ENCODE results near the gene PCBP3.

PCBP3 gene

GRCh38 chr21:45939521-45940045 is 296.1 kb downstream of the PCBP3 start:
- H3K27me3 ChIP-seq (ENCODE audit: control insufficient read depth, insufficient read depth, low read length) = no peaks in the 10 kb centered on the region
- H3K36me3 ChIP-seq (ENCODE audit: control insufficient read depth, insufficient read depth, low read length) = 0 out of 2 replicates have a peak, but pooled peaks cover 2% of the 10 kb centered on the region
- H3K4me1 ChIP-seq (ENCODE audit: control insufficient read depth, insufficient read depth, low read length) = no peaks in the 10 kb centered on the region
- no peak overlapping the region for H3K4me3 ChIP-seq (ENCODE audit: low read length)
- no peak overlapping the region for H3K27ac ChIP-seq (ENCODE audit: low read length)
- no peak for DNase-seq (ENCODE audit: low read depth, low spot score)
- no CpG with 5 or more reads among the region's 15 CpGs for WGBS (ENCODE audit: insufficient coverage, insufficient read length)
- peaks cover 10% of the 10 kb centered on the region for H3K9me3 ChIP-seq (ENCODE audit: control insufficient read depth, insufficient read depth, low read length)

DNA sequence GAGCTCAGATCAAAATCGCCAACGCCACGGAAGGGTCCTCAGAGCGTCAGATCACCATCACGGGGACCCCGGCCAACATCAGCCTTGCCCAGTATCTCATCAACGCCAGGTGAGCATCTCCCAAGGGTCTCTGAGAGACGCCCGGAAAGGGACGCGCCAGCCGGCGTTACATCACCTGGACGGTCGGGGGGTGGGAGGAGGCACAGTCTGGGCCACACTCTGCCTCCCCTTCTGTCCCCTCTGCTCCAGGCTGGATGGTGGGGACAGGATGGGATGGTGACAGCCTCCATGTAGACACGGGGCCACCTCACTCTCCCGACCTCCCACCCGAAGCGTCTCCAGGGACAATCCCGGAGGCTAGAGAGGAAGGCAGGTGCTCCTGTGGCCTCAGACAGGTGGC is 296.6 kb downstream of the PCBP3 start:
- no peaks in the 10 kb centered on the region for H3K27me3 ChIP-seq (ENCODE audit: control insufficient read depth, insufficient read depth, low read length)
- WGBS (ENCODE audit: insufficient coverage, insufficient read length) = no CpG with 5 or more reads among the region's 20 CpGs
- no peak overlapping the region for H3K4me3 ChIP-seq (ENCODE audit: low read length)
- peaks cover 8% of the 10 kb centered on the region for H3K9me3 ChIP-seq (ENCODE audit: control insufficient read depth, insufficient read depth, low read length)
- no peaks in the 10 kb centered on the region for H3K4me1 ChIP-seq (ENCODE audit: control insufficient read depth, insufficient read depth, low read length)
- DNase-seq (ENCODE audit: low read depth, low spot score) = no peak
- no peak overlapping the region for H3K27ac ChIP-seq (ENCODE audit: low read length)
- 0 out of 2 replicates have a peak, but pooled peaks cover 2% of the 10 kb centered on the region for H3K36me3 ChIP-seq (ENCODE audit: control insufficient read depth, insufficient read depth, low read length)

GRCh38 chr21:45940621-45941337 is 297.3 kb downstream of the PCBP3 start:
- WGBS (ENCODE audit: insufficient coverage, insufficient read length) = no CpG with 5 or more reads among the region's 23 CpGs
- H3K4me3 ChIP-seq (ENCODE audit: low read length) = no peak overlapping the region
- no peaks in the 10 kb centered on the region for H3K27me3 ChIP-seq (ENCODE audit: control insufficient read depth, insufficient read depth, low read length)

GRCh38 chr21:45941338-45941710 is 297.8 kb downstream of the PCBP3 start:
- no peaks in the 10 kb centered on the region for H3K4me1 ChIP-seq (ENCODE audit: control insufficient read depth, insufficient read depth, low read length)
- WGBS (ENCODE audit: insufficient coverage, insufficient read length) = no CpG with 5 or more reads among the region's 14 CpGs
- 0 out of 2 replicates have a peak, but pooled peaks cover 2% of the 10 kb centered on the region for H3K36me3 ChIP-seq (ENCODE audit: control insufficient read depth, insufficient read depth, low read length)
- peaks cover 2% of the 10 kb centered on the region for H3K9me3 ChIP-seq (ENCODE audit: control insufficient read depth, insufficient read depth, low read length)
- no peak overlapping the region for H3K4me3 ChIP-seq (ENCODE audit: low read length)
- no peak for DNase-seq (ENCODE audit: low read depth, low spot score)
- no peaks in the 10 kb centered on the region for H3K27me3 ChIP-seq (ENCODE audit: control insufficient read depth, insufficient read depth, low read length)
- H3K27ac ChIP-seq (ENCODE audit: low read length) = no peak overlapping the region

More at GRCh38 chr21:45940621-45941337, 297.3 kb downstream of the PCBP3 start:
- H3K4me1 ChIP-seq (ENCODE audit: control insufficient read depth, insufficient read depth, low read length) = no peaks in the 10 kb centered on the region
- DNase-seq (ENCODE audit: low read depth, low spot score) = no peak
- peaks cover 7% of the 10 kb centered on the region for H3K9me3 ChIP-seq (ENCODE audit: control insufficient read depth, insufficient read depth, low read length)
- H3K27ac ChIP-seq (ENCODE audit: low read length) = no peak overlapping the region
- 0 out of 2 replicates have a peak, but pooled peaks cover 2% of the 10 kb centered on the region for H3K36me3 ChIP-seq (ENCODE audit: control insufficient read depth, insufficient read depth, low read length)

DNA sequence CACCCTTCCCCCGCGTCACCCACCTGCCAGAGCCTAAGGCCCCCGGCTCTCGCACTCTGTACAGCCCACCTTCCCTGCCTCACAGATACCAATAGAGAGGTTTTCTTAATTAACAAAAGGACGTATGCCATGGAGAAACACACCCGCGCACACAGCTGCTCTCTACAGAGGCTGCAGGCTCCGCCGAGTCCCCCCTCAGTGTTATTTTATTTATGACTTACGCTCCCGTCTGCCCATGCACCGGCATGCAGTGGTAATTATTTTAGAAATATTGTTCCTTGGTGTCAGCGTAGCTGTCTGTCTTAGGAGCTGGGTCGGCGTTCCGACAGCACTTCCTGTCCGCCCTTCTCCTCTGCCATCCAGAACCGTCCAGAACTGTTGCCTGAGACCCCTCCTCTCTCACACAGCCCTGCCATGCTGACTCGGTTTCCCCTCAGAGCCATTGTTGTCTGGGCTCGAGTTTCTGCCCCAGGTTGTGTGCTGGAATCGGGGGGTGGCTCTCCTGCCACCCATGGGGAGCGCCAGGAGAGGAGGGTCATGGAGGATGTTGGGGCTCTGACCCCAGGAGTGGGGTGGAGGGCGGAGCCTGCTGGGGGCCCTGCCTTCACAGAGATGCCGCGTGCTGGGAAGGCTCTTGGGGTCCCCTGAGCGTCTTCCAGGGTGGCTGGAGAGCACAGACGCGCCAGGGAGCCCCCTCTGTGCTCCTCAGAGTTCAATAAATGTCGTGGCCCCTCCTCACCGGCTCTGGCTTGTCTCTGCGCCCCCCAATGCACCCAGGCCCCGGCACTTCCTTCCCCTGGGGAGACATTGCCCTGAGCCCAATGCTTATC is 298.4 kb downstream of the PCBP3 start:
- no peak for DNase-seq (ENCODE audit: low read depth, low spot score)
- H3K27ac ChIP-seq (ENCODE audit: low read length) = no peak overlapping the region
- no peaks in the 10 kb centered on the region for H3K27me3 ChIP-seq (ENCODE audit: control insufficient read depth, insufficient read depth, low read length)
- H3K36me3 ChIP-seq (ENCODE audit: control insufficient read depth, insufficient read depth, low read length) = 0 out of 2 replicates have a peak, but pooled peaks cover 2% of the 10 kb centered on the region
- no peak overlapping the region for H3K4me3 ChIP-seq (ENCODE audit: low read length)
- H3K9me3 ChIP-seq (ENCODE audit: control insufficient read depth, insufficient read depth, low read length) = peaks cover 2% of the 10 kb centered on the region
- H3K4me1 ChIP-seq (ENCODE audit: control insufficient read depth, insufficient read depth, low read length) = no peaks in the 10 kb centered on the region
- WGBS (ENCODE audit: insufficient coverage, insufficient read length) = no CpG with 5 or more reads among the region's 32 CpGs

DNA sequence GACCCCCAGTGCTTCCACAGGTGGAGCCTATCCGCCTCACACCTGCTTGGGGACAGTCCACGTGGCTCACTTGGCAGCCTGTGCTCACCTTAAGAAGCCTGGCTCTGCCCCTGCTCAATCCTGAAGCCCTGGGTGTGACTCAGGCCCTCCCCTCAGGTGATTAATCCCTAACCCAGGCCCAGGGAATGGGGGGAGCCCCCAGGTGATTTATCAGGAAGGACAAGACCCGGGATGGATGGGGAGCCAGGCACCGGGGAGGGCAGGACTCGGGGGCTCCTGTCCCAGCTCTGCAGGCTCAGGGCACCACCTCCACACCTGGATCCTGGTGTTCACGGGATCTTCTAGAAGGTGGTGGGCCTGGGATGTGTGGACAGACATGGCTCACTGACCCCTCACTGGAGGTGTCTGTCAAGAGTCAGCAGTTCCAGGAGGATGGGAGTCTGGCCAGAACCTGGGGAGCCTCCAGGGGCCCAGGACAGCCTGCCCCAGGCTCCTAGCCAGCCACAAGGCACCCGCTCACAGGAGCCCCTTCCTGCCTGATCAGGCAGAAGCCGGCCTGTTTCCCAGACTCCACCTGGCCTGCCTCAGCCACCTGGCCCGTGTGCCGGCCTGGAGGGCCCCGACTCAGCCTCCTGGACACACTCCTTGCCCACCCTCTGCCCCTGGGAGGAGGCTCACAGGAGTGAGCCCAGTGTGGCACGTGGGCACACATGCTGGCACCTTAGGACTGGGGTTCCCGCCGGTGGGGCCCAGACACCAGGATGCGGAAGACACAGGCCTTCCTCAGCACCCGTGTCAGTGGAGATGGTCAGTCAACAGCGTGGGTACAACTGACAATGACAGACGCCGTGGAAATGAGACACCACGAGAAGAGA is 299.5 kb downstream of the PCBP3 start:
- no peaks in the 10 kb centered on the region for H3K27me3 ChIP-seq (ENCODE audit: control insufficient read depth, insufficient read depth, low read length)
- no peak for DNase-seq (ENCODE audit: low read depth, low spot score)
- 0 out of 2 replicates have a peak, but pooled peaks cover 2% of the 10 kb centered on the region for H3K36me3 ChIP-seq (ENCODE audit: control insufficient read depth, insufficient read depth, low read length)
- H3K4me3 ChIP-seq (ENCODE audit: low read length) = no peak overlapping the region
- WGBS (ENCODE audit: insufficient coverage, insufficient read length) = no CpG with 5 or more reads among the region's 20 CpGs
- H3K4me1 ChIP-seq (ENCODE audit: control insufficient read depth, insufficient read depth, low read length) = no peaks in the 10 kb centered on the region
- H3K9me3 ChIP-seq (ENCODE audit: control insufficient read depth, insufficient read depth, low read length) = peaks cover 2% of the 10 kb centered on the region; the same call in 1 of the 2 replicates
- no peak overlapping the region for H3K27ac ChIP-seq (ENCODE audit: low read length)

GRCh38 chr21:45943630-45944540 is 300.4 kb downstream of the PCBP3 start:
- Histone ChIP-seq H3K27ac (ENCODE audit: low read length) (no peak overlapping the region), H3K27me3 (ENCODE audit: control insufficient read depth, insufficient read depth, low read length) (no peaks in the 10 kb centered on the region), H3K9me3 (ENCODE audit: control insufficient read depth, insufficient read depth, low read length) (no peaks in the 10 kb centered on the region), H3K4me1 (ENCODE audit: control insufficient read depth, insufficient read depth, low read length) (no peaks in the 10 kb centered on the region; the same call in 1 of the 2 replicates), H3K36me3 (ENCODE audit: control insufficient read depth, insufficient read depth, low read length) (no peaks in the 10 kb centered on the region), H3K4me3 (ENCODE audit: low read length) (no peak overlapping the region)
- WGBS (ENCODE audit: insufficient coverage, insufficient read length) = no CpG with 5 or more reads among the region's 8 CpGs
- DNase-seq (ENCODE audit: low read depth, low spot score) = no peak

DNA sequence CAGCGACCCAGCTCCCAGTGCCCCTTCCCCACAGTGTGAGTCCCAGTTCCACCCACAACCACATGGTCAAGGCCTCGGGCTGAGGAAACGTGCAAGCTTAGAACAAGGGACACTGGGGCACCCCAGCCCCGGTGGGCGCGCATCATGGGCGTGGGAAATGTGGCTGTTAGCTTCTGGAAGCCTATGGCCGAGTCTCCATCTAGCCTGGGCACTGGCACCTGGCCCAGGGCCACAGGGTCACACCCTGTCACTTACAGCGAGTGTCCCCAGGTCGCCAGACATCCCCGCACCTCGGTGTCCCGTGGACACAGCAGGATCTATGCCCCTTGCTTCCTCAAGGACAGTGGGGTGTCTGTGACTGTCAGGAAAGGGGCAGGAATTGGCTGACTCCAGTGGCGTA is 301.1 kb downstream of the PCBP3 start:
- DNase-seq (ENCODE audit: low read depth, low spot score) = no peak
- Histone ChIP-seq H3K27me3 (ENCODE audit: control insufficient read depth, insufficient read depth, low read length) (no peaks in the 10 kb centered on the region), H3K9me3 (ENCODE audit: control insufficient read depth, insufficient read depth, low read length) (no peaks in the 10 kb centered on the region), H3K4me1 (ENCODE audit: control insufficient read depth, insufficient read depth, low read length) (no peaks in the 10 kb centered on the region; the same call in 1 of the 2 replicates), H3K27ac (ENCODE audit: low read length) (no peak overlapping the region), H3K4me3 (ENCODE audit: low read length) (no peak overlapping the region), H3K36me3 (ENCODE audit: control insufficient read depth, insufficient read depth, low read length) (no peaks in the 10 kb centered on the region)
- no CpG with 5 or more reads among the region's 14 CpGs for WGBS (ENCODE audit: insufficient coverage, insufficient read length)

DNA sequence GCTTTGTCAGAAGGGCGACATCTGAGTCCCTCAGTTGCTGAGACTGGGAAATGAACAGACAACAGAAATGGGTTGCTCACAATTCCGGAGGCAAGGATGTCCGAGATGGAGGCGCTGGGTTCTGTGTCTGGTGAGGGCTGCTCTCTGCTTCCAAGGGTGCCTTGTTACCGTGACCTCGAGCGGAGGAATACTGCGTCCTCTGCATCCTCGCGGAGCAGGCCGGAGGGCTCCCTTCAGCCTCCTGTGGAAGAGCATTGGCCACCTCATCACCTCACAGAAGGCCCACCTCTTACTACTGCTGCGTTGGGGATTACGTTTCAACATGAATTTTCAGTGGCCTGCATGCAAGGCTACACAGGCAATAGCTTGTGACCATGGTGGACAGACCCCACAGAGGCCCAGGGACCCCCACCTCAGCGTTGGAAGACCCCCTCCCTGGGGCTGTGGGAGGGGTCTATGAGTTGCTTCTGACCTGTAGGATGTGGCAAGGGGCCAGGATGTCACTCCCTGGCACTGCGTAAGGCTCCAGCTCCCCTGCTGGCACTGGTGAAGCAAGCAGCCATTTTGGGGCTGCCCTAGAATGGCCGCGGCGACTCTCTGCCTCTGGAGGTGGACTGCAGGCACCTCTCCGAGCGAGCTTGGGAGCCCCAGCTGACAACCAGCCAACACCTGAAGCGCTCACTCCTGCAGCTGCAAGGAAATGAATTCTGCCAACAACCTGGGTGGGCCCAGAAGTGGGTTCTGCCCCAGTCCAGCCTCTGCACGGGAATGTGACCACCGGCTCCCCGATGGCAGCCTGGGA is 301.7 kb downstream of the PCBP3 start:
- no peak overlapping the region for H3K4me3 ChIP-seq (ENCODE audit: low read length)
- H3K27me3 ChIP-seq (ENCODE audit: control insufficient read depth, insufficient read depth, low read length) = no peaks in the 10 kb centered on the region
- no peak overlapping the region for H3K27ac ChIP-seq (ENCODE audit: low read length)
- H3K4me1 ChIP-seq (ENCODE audit: control insufficient read depth, insufficient read depth, low read length) = no peaks in the 10 kb centered on the region; the same call in 1 of the 2 replicates
- no peaks in the 10 kb centered on the region for H3K9me3 ChIP-seq (ENCODE audit: control insufficient read depth, insufficient read depth, low read length)
- H3K36me3 ChIP-seq (ENCODE audit: control insufficient read depth, insufficient read depth, low read length) = no peaks in the 10 kb centered on the region
- no CpG with 5 or more reads among the region's 24 CpGs for WGBS (ENCODE audit: insufficient coverage, insufficient read length)
- no peak for DNase-seq (ENCODE audit: low read depth, low spot score)
